ENCODE data around the gene DCAF5. TPM values are rescaled to one million over a fixed set of nuclear protein-coding genes. Genes with fewer than 3 reads are reported as not detected.
"Not testable (repeated sequence)": the region's sequence is repeated elsewhere in the genome, so short reads cannot be mapped to it uniquely, and the experiment has no call there.

DCAF5 gene
- total and polyA plus RNA-seq, 12 donors = 19.9 to 48.0 (median 33.4) TPM

- no peak overlapping the region for H3K4me3 ChIP-seq
- H3K4me1 ChIP-seq (replicated peaks in 1 of 2) = no peaks in the 10 kb centered on the region
- 63 to 82% (median 77%) methylated on average over 1 of the region's 1 CpG for WGBS, 4 donors
- H3K9me3 ChIP-seq (replicated peaks in 1 of 3) = no peaks in the 10 kb centered on the region
- H3K27ac ChIP-seq = no peak overlapping the region
- TF ChIP-seq CTCF (IDR thresholded peaks at IDR 0.05) (no peak), POLR2A (IDR thresholded peaks at IDR 0.05) (no peak)
- no peaks in the 10 kb centered on the region for H3K36me3 ChIP-seq (replicated peaks in 1 of 2)
- DNase-seq = peak in 1 of 7 donors; percentile 7
- intact Hi-C loops (cut with DNase I) = no loop called here
- no peaks in the 10 kb centered on the region for H3K27me3 ChIP-seq
Observed at GRCh38 chr14:69027242-69027913, 125.5 kb downstream of the DCAF5 start.

DNA sequence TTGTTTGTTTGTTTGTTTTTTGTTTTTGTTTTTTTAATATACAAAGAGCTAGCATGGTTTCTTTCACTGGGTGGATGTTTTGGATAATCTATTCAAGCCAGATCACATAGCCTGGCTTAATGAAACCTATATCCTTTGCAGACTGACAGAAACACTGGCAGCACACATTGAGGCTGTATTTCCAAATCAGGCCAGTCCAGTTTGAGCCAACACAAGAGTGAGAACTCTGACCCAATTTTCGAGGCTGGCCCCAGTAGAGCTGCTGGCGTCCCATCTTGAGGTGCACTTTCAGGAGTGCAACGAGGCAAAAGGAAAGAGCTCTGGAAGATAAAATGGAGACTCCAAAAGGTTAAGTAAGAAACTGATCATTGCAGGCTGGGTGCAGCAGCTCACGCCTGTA, 129.9 kb downstream of the DCAF5 start:
- intact Hi-C loops (cut with DNase I) = no loop called here
- no peak overlapping the region for H3K4me3 ChIP-seq
- H3K27ac ChIP-seq = no peak overlapping the region
- TF ChIP-seq POLR2A (IDR thresholded peaks at IDR 0.05) (no peak), CTCF (IDR thresholded peaks at IDR 0.05) (no peak)
- 82 to 92% (median 89%) methylated on average over 4 of the region's 4 CpGs for WGBS, 4 donors
- no peaks in the 10 kb centered on the region for H3K36me3 ChIP-seq (replicated peaks in 1 of 2)
- no peaks in the 10 kb centered on the region for H3K4me1 ChIP-seq (replicated peaks in 1 of 2)
- no peaks in the 10 kb centered on the region for H3K27me3 ChIP-seq
- H3K9me3 ChIP-seq (replicated peaks in 1 of 3) = no peaks in the 10 kb centered on the region
- peak in 1 of 7 donors; percentile 20 for DNase-seq

DNA sequence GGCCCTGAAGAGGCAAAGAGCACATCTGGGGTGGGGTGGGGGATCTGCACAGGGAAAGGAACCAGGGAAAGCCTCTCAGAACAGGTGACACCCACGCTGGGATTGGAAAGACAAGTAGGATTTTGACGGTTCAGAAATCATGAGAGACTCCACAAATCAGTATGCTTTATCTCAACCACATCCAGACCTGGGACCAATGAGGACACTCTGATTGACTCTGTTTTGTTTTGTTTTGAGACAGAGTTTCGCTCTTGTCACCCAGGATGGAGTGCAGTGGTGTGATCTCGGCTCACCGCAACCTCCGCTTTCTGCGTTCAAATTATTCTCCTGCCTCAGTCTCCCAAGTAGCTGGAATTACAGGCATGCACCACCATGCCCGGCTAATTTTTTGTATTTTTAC, 130.8 kb downstream of the DCAF5 start:
- WGBS, 4 donors = 84 to 94% (median 91%) methylated on average over 8 of the region's 8 CpGs

GRCh38 chr14:69017706-69018105, 135.2 kb downstream of the DCAF5 start:
- Histone ChIP-seq H3K9me3 (replicated peaks in 1 of 3) (no peaks in the 10 kb centered on the region), H3K4me3 (no peak overlapping the region), H3K27me3 (no peaks in the 10 kb centered on the region), H3K4me1 (replicated peaks in 1 of 2) (no peaks in the 10 kb centered on the region), H3K36me3 (replicated peaks in 1 of 2) (no peaks in the 10 kb centered on the region), H3K27ac (no peak overlapping the region)
- TF ChIP-seq CTCF (IDR thresholded peaks at IDR 0.05) (no peak), POLR2A (IDR thresholded peaks at IDR 0.05) (no peak)
- no peak for DNase-seq
- 80 to 95% (median 89%) methylated on average over 1 to 4 of the region's 4 CpGs for WGBS, 4 donors
- intact Hi-C loops (cut with DNase I) = no loop called here

More for the DNA sequence above, 130.8 kb downstream of the DCAF5 start:
- peak in 1 of 7 donors; percentile 13 for DNase-seq
- H3K27ac ChIP-seq; H3K4me3 ChIP-seq; H3K9me3 ChIP-seq (replicated peaks in 1 of 3); intact Hi-C loops (cut with DNase I); H3K27me3 ChIP-seq; H3K4me1 ChIP-seq (replicated peaks in 1 of 2); H3K36me3 ChIP-seq (replicated peaks in 1 of 2): not testable (repeated sequence)

GRCh38 chr14:69014829-69015259, 138.1 kb downstream of the DCAF5 start:
- TF ChIP-seq POLR2A (IDR thresholded peaks at IDR 0.05) (no peak), CTCF (IDR thresholded peaks at IDR 0.05) (no peak)
- H3K27me3 ChIP-seq = no peaks in the 10 kb centered on the region
- H3K27ac ChIP-seq = no peak overlapping the region
- no peaks in the 10 kb centered on the region for H3K36me3 ChIP-seq (replicated peaks in 1 of 2)
- H3K4me1 ChIP-seq (replicated peaks in 1 of 2) = no peaks in the 10 kb centered on the region
- no peak overlapping the region for H3K4me3 ChIP-seq
- no peaks in the 10 kb centered on the region for H3K9me3 ChIP-seq (replicated peaks in 1 of 3)
- intact Hi-C loops (cut with DNase I) = no loop called here
- 67 to 100% (median 79%) methylated on average over 2 to 6 of the region's 6 CpGs for WGBS, 4 donors
- no peak for DNase-seq
